Nephron progenitor cell (in vitro differentiated cells): ENCODE data around the gene GALK2.

Source experiments
- DNase-seq: peaks from one replicate; pipeline ENCODE4 v3.0.0; 2021
- H3K27ac Mint-ChIP-seq: 2 replicates; pipeline ENCODE4 v1.8.0; 2021; ENCODE audit warnings: mild to moderate bottlenecking, moderate library complexity, mixed read lengths
- H3K27me3 Mint-ChIP-seq: 2 replicates; pipeline ENCODE4 v1.8.0; 2021; ENCODE audit warnings: mild to moderate bottlenecking, low read depth, mixed read lengths; ENCODE audit not compliant: poor library complexity
- H3K36me3 Mint-ChIP-seq: 2 replicates; pipeline ENCODE4 v1.8.0; 2021; ENCODE audit warnings: low read depth, mixed read lengths
- H3K4me1 Mint-ChIP-seq: 2 replicates; pipeline ENCODE4 v1.8.0; 2021; ENCODE audit warnings: mixed read lengths
- H3K4me3 Mint-ChIP-seq: 2 replicates; pipeline ENCODE4 v1.8.0; 2021; ENCODE audit warnings: mild to moderate bottlenecking, moderate library complexity, mixed read lengths
- H3K9me3 Mint-ChIP-seq: 2 replicates; pipeline ENCODE4 v1.8.0; 2021; ENCODE audit warnings: mild to moderate bottlenecking, moderate library complexity, mixed read lengths
- TF ChIP-seq, protein P1 (sequence below): fragments of 200-600 bp; sonication (generic); IDR thresholded peaks from 2 replicates; pipeline ENCODE4 v1.5.0; 2021; ENCODE audit warnings: antibody characterized with exemption

GALK2 gene

DNA sequence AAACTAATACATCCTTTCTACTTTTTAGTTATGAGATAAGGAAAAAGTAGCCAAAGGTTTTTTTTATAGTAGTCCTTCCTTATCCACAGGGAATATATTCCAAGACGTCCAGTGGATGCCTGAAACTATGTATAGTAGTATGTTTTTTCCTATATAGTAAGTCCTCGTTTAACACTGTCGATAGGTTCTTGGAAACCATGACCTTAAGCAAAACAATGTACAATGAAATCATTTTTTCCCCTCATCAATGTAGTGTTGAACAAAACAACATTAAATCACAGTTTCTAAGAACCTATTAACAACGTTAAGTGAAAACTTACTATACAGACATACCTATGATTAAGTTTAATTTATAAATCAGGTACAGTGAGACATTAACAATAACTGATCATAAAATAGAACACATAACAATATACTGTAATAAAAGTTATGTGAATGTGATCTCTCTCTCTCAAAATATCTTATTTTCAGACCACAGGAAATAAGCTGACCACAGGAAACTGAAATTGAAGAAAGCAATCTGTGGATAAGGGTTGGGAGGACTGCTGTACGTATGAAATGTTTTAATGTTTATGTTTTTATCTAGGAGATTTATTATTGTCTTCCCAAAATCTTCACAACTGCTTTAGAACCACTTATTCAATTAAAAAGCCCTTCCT, 35.2 kb upstream of the GALK2 start:
- Mint-ChIP-seq H3K9me3 (no peaks in the 10 kb centered on the region), H3K4me1 (no peaks in the 10 kb centered on the region), H3K36me3 (peaks cover 54% of the 10 kb centered on the region), H3K4me3 (no peak overlapping the region), H3K27me3 (no peaks in the 10 kb centered on the region), H3K27ac (no peak overlapping the region)
- TF ChIP-seq, protein P1, sequence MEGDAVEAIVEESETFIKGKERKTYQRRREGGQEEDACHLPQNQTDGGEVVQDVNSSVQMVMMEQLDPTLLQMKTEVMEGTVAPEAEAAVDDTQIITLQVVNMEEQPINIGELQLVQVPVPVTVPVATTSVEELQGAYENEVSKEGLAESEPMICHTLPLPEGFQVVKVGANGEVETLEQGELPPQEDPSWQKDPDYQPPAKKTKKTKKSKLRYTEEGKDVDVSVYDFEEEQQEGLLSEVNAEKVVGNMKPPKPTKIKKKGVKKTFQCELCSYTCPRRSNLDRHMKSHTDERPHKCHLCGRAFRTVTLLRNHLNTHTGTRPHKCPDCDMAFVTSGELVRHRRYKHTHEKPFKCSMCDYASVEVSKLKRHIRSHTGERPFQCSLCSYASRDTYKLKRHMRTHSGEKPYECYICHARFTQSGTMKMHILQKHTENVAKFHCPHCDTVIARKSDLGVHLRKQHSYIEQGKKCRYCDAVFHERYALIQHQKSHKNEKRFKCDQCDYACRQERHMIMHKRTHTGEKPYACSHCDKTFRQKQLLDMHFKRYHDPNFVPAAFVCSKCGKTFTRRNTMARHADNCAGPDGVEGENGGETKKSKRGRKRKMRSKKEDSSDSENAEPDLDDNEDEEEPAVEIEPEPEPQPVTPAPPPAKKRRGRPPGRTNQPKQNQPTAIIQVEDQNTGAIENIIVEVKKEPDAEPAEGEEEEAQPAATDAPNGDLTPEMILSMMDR = no peak
- no peak for DNase-seq

DNA sequence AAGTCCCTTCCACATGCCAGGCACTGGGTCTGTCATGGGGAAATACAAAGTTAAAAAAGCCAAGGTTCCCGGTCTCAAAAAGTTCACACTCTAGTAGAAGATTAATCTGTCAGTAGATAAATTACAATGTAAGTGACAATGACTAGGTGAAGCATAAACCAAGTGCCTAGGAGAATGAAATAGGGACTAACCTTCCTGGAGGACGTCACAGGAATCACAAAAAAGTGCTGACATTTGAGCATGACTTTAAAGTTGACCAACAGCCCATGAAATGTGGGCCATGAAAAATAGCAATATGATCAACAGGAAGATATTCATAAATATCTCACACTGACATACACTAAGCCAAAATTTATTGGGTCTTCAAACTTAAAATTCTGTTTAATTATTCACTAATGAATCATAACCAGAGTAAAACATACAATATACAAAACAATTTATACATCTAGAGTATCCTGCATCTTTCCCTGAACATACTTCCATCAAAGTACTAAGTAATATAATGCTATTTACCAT, 34.6 kb upstream of the GALK2 start:
- peaks cover 53% of the 10 kb centered on the region for H3K36me3 Mint-ChIP-seq
- TF ChIP-seq, protein P1 = no peak
- no peaks in the 10 kb centered on the region for H3K27me3 Mint-ChIP-seq
- no peak overlapping the region for H3K27ac Mint-ChIP-seq
- no peak for DNase-seq
- H3K9me3 Mint-ChIP-seq = no peaks in the 10 kb centered on the region
- H3K4me3 Mint-ChIP-seq = no peak overlapping the region
- H3K4me1 Mint-ChIP-seq = no peaks in the 10 kb centered on the region

DNA sequence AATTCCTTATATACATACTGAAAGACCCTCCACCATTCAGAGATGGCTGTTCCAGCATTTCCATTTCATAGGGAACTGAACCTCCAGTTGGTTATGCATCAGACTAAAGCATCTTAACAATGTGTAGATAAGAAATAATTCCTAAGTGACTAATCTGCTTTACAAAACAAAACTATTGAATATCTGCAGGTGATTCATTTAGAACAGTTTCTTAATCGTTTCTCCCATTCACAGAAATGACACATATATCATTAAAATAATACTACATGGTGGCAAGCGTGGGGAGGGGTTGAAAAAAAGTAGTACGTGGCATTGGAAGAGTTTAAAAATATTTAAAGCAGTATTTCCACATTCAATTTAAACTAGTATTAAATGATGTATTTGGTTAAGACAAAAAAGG, 34.1 kb upstream of the GALK2 start:
- no peaks in the 10 kb centered on the region for H3K4me1 Mint-ChIP-seq
- H3K36me3 Mint-ChIP-seq = peaks cover 59% of the 10 kb centered on the region
- H3K27ac Mint-ChIP-seq = no peak overlapping the region
- TF ChIP-seq, protein P1 = no peak
- H3K4me3 Mint-ChIP-seq = no peak overlapping the region
- H3K27me3 Mint-ChIP-seq = no peaks in the 10 kb centered on the region
- DNase-seq = no peak
- no peaks in the 10 kb centered on the region for H3K9me3 Mint-ChIP-seq

DNA sequence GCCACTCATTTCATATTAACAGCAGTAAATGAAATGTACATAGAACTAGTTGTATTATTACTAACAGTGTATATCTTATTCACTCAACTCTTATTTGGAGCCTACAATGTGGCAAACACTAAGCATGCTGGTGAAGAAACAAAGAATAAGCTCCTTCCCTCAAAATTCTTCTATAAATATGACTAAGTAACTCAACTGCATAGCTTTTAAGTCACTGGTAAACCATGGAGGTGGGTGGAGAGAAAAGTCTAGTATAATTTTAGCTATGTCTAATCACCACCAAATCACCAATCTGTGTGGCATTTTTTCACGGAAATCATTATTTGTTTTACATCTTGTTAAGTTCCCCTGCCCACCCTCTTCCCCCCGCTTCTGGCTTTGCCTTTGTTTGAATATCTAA, 32.2 kb upstream of the GALK2 start:
- Mint-ChIP-seq H3K36me3 (peaks cover 73% of the 10 kb centered on the region), H3K27ac (no peak overlapping the region), H3K4me1 (no peaks in the 10 kb centered on the region), H3K9me3 (no peaks in the 10 kb centered on the region), H3K4me3 (no peak overlapping the region), H3K27me3 (peaks cover 1% of the 10 kb centered on the region)
- TF ChIP-seq, protein P1 = no peak
- no peak for DNase-seq

DNA sequence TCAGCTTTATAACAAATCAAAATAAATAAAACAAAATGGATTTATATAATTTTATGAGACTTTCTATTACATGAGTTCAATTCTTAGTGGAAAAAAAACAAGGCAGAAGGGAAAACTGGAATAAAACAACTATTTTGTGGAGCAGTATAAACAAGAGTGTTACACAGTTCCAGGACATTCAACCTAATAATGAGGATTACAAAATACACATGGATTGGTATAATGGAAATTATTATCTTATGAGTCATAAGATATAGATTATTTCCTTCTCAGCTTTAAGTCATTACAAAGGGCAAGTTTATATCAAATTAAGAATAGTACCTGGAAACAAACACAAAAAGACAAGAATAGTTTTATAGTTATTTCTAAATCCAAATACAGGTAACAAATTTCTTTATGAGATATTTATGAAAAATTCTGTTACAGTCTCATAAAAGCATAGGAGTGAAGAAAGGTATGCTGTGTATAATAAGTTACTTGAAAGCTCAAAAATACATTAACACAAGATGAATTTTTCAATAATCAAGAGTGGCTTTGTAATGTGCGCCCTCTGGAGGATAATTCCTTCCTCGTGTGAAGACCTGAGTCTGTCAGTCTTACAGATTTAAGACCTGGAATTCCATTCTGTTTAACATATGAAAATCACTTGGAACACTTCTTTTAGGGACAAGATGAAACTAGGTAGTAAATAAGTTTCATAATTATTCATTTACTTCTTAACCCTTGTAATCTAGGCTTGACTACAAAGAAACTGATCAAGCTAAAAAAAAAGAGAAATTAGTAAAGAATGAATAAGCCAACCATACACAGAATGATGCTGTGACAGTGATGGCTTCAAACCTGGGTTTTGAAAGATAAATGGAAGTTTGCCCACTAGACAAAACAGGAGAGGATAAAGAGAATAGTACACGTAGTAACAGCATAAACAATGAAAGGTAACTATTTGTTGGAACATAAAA, 24.1 kb upstream of the GALK2 start:
- Mint-ChIP-seq H3K27me3 (peaks cover 3% of the 10 kb centered on the region), H3K4me1 (peaks cover 5% of the 10 kb centered on the region), H3K27ac (no peak overlapping the region), H3K4me3 (no peak overlapping the region), H3K36me3 (peaks cover 36% of the 10 kb centered on the region), H3K9me3 (no peaks in the 10 kb centered on the region)
- peak; percentile 25 for DNase-seq
- TF ChIP-seq, protein P1 = peak; percentile 59
